Prostate gland (tissue), 2 donors: ENCODE results near the gene FAM168A.

ENCODE experiments used
- POLR2A ChIP-seq: fragments of 450-650 bp; IDR thresholded peaks from one replicate; pipeline ENCODE4 v1.6.1; 2016; ENCODE audit warnings: antibody characterized with exemption, mild to moderate bottlenecking
- POLR2AphosphoS5 ChIP-seq: sonication (generic); formaldehyde crosslinking; IDR thresholded peaks from one replicate; pipeline ENCODE4 v1.6.1; 2017; ENCODE audit warnings: antibody characterized with exemption
- TF ChIP-seq, protein P1 (sequence below), 4 experiments: fragments of 200-600 bp in 2 of 4; fragments of 450-650 bp in 2 of 4; sonication (generic) in 2 of 4; IDR thresholded peaks; 1 replicate in 3 of 4; 2 replicates in 1 of 4; pipeline ENCODE4 v1.5.1; 2016 to 2019; ENCODE audit warnings: antibody characterized with exemption in 4 of 4, mild to moderate bottlenecking in 2 of 4, moderate library complexity in 2 of 4

DNA sequence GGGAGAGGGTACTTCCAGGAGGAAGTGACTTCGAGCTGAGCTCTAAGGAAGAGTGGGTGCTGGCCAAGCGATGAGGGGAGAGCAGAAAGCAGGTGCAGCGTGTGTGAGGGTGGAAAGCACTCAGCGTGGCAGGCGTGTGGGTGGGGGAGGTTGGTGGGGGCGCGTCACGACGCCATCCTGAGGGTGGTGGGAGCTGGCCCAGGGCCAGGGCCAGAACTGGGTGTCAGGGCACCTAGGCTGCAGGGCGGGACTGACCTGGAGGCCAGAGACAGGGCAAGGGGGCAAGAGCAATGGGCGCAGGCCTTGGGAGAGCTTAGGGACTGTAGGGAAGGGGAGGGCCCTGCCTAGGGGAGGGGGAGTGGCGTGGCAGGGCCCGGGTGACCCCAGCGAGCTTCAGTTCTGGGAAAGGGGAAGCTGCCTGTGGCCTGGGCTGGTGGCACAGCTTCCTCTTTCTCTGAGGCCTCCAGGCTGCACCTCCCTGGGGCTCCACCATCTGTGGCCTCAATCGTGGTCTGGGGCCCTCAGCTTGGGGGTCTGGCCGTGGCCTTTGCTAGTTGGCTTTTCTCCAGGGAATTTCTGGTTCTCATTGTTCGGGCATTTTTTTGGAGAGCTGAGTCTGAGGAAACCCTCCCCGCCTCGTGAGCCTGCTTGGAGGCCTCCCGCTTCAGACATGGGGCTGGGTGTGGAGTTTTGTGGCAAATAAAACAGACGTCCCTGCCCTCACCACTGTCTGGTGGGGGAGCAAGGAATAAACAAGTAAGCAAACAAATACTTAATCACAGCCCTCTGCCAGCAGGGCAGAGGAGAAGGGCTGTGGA is 212.8 kb downstream of the FAM168A start:
- TF ChIP-seq, protein P1, sequence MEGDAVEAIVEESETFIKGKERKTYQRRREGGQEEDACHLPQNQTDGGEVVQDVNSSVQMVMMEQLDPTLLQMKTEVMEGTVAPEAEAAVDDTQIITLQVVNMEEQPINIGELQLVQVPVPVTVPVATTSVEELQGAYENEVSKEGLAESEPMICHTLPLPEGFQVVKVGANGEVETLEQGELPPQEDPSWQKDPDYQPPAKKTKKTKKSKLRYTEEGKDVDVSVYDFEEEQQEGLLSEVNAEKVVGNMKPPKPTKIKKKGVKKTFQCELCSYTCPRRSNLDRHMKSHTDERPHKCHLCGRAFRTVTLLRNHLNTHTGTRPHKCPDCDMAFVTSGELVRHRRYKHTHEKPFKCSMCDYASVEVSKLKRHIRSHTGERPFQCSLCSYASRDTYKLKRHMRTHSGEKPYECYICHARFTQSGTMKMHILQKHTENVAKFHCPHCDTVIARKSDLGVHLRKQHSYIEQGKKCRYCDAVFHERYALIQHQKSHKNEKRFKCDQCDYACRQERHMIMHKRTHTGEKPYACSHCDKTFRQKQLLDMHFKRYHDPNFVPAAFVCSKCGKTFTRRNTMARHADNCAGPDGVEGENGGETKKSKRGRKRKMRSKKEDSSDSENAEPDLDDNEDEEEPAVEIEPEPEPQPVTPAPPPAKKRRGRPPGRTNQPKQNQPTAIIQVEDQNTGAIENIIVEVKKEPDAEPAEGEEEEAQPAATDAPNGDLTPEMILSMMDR (IDR thresholded peaks at IDR 0.05) = no peak
- TF ChIP-seq POLR2AphosphoS5 (no peak), POLR2A (no peak)
